CD4-positive, alpha-beta T cell treated with Interleukin-4 for 4 hours (primary cell): ENCODE results near the gene DNAH9.

Experiments
- DNase-seq: peaks from one replicate; pipeline ENCODE4 v3.0.0-alpha.2; 2020

DNAH9 gene

GRCh38 chr17:11608396-11608795, 10.1 kb downstream of the DNAH9 start:
- DNase-seq = no peak

GRCh38 chr17:11610999-11611566, 12.8 kb downstream of the DNAH9 start:
- DNase-seq = no peak

GRCh38 chr17:11612956-11613355, 14.7 kb downstream of the DNAH9 start:
- DNase-seq = no peak

GRCh38 chr17:11618861-11619566, 20.7 kb downstream of the DNAH9 start:
- DNase-seq = no peak

GRCh38 chr17:11622492-11622891, 24.2 kb downstream of the DNAH9 start:
- no peak for DNase-seq

- no peak for DNase-seq
Observed at GRCh38 chr17:11624976-11625375, 26.7 kb downstream of the DNAH9 start.

- no peak for DNase-seq
Observed at GRCh38 chr17:11625878-11626277, 27.6 kb downstream of the DNAH9 start.

GRCh38 chr17:11627301-11627940, 29.2 kb downstream of the DNAH9 start:
- no peak for DNase-seq

- no peak for DNase-seq
Observed at GRCh38 chr17:11628374-11628773, 30.1 kb downstream of the DNAH9 start.

- no peak for DNase-seq
Observed at GRCh38 chr17:11628831-11629230, 30.6 kb downstream of the DNAH9 start.

GRCh38 chr17:11636771-11637170, 38.5 kb downstream of the DNAH9 start:
- DNase-seq = no peak

GRCh38 chr17:11637796-11638195, 39.5 kb downstream of the DNAH9 start:
- DNase-seq = no peak

GRCh38 chr17:11638700-11639265, 40.5 kb downstream of the DNAH9 start:
- no peak for DNase-seq

GRCh38 chr17:11639736-11640462, 41.6 kb downstream of the DNAH9 start:
- no peak for DNase-seq

- DNase-seq = no peak
Observed at GRCh38 chr17:11640463-11640814, 42.2 kb downstream of the DNAH9 start.

GRCh38 chr17:11641521-11642275, 43.4 kb downstream of the DNAH9 start:
- DNase-seq = no peak

GRCh38 chr17:11642655-11643054, 44.4 kb downstream of the DNAH9 start:
- no peak for DNase-seq

GRCh38 chr17:11643851-11644250, 45.6 kb downstream of the DNAH9 start:
- DNase-seq = no peak

GRCh38 chr17:11644265-11645212, 46.3 kb downstream of the DNAH9 start:
- peak; percentile 22 for DNase-seq

- DNase-seq = no peak
Observed at GRCh38 chr17:11645426-11645825, 47.2 kb downstream of the DNAH9 start.

GRCh38 chr17:11651089-11651488, 52.8 kb downstream of the DNAH9 start:
- DNase-seq = no peak

- DNase-seq = no peak
Observed at GRCh38 chr17:11668618-11669017, 70.3 kb downstream of the DNAH9 start.
